Stimulated activated CD4-positive, alpha-beta T cell treated with anti-CD3 and anti-CD28 coated beads, Interleukin-4, amount 100 ng/mL, for 48 hours (primary cell): ENCODE measurements around the gene NUDT22.
A peak's percentile ranks its signal among the peaks of the same experiment; 100 is the strongest.

Experiments used
- DNase-seq, 2 donors: peaks; one replicate each; pipeline ENCODE4 v3.0.0-alpha.2; 2020; ENCODE audit warnings: low read depth in 2 of 2

NUDT22 gene

GRCh38 chr11:64254326-64254725 is 28.3 kb downstream of the NUDT22 start:
- DNase-seq, result no peak

GRCh38 chr11:64255135-64256128 is 29.4 kb downstream of the NUDT22 start:
- DNase-seq, result no peak

DNA sequence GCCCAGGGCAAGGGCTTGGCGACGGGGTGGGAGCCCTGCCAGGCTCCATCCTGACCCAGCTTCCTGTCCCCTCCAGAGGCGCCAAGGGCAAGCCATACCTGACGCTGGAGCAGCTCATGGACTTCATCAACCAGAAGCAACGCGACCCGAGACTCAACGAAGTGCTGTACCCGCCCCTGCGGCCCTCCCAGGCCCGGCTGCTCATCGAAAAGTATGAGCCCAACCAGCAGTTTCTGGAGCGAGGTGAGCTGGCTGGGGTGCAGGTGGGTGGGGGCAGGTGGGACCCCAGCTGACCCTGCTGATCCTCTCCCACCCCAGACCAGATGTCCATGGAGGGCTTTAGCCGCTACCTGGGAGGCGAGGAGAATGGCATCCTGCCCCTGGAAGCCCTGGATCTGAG is 30.2 kb downstream of the NUDT22 start:
- DNase-seq, result no peak

DNA sequence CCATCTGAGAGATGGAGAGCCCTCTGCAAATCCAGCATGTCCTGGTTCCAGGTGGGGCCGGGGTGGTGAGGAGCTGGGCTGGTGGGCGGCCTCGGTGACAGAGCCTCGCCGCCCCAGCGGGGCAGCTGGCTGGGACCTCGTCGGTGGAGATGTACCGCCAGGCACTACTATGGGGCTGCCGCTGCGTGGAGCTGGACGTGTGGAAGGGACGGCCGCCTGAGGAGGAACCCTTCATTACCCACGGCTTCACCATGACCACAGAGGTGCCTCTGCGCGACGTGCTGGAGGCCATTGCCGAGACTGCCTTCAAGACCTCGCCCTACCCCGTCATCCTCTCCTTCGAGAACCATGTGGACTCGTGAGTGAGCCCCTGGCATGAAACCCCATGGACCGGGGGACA is 32.3 kb downstream of the NUDT22 start:
- DNase-seq, result no peak

GRCh38 chr11:64258946-64259532 is 33.0 kb downstream of the NUDT22 start:
- DNase-seq, result no peak

DNA sequence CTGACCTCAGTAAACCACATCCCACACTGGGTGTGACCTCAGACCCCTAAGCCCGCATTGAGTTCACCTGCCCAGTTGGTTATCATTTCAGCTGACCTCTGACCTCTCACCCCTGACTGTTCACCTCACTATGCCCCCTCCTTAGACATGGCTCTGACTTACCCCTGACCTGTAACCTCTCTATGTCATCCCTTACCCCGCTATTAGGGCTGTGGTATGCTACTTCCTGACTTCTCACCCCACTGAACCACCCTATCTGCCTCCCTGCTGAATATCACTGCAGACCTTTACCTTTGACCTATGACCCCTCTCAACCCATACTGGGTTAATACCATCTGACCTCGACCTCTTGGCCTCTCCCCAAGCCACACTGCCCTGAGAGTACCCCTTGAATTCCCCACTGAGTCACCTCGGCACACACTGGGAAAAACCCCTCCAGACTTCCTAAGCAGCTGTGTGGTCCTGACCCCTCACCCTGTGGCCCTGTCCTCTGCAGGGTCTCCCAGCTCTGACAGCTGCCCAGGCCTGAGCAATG is 33.5 kb downstream of the NUDT22 start:
- no peak for DNase-seq

- no peak for DNase-seq
These were observed 34.2 kb downstream of the NUDT22 start for GRCh38 chr11:64260147-64260708.

DNA sequence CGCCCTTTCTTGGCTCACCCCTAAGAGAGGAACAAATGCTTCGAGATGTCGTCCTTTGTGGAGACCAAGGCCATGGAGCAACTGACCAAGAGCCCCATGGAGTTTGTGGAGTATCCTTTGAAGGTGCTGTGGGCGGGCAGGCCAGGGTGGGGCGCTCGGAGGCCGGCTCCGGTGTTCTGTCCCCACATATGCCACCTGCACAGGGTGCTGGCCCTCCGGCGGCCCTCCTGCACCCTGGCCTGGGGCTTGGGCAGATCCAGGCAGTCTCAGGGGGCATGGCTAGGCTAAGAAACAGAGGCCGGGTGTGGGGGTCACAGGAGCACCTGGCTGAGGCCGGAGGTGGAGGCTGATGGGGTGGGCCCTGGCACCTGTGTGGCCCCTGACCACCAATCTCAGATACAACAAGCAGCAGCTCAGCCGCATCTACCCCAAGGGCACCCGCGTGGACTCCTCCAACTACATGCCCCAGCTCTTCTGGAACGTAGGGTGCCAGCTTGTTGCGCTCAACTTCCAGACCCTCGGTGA is 35.5 kb downstream of the NUDT22 start:
- DNase-seq, result no peak

DNA sequence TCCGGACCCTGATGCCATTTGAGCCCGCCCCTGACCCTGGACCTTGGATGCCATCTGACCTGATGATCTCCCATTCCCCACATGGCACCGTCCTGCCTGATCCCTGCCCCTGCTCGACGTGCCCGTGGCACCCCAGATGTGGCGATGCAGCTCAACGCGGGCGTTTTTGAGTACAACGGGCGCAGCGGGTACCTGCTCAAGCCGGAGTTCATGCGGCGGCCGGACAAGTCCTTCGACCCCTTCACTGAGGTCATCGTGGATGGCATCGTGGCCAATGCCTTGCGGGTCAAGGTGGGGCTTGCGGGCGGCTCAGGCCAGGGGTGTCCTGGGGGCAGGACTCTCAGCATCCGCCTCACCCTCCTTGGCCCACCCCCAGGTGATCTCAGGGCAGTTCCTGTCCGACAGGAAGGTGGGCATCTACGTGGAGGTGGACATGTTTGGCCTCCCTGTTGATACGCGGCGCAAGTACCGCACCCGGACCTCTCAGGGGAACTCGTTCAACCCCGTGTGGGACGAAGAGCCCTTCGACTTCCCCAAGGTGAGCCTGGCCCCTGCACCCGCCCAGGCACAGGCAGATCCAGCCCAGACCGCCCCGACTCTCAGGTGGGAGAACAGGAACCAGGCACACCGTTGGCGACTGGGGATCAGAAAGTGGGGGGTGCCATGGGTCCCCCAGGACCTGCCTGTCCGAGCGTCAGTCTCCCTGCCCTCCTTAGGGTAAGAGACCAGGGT is 36.4 kb downstream of the NUDT22 start:
- DNase-seq, result no peak

- no peak for DNase-seq
These were observed 37.2 kb downstream of the NUDT22 start for GRCh38 chr11:64263021-64263946.

GRCh38 chr11:64263947-64264317 is 37.9 kb downstream of the NUDT22 start:
- DNase-seq, result no peak

- DNase-seq, result no peak
These were observed 38.3 kb downstream of the NUDT22 start for GRCh38 chr11:64264371-64264852.

GRCh38 chr11:64265176-64266160 is 39.4 kb downstream of the NUDT22 start:
- DNase-seq, result no peak

GRCh38 chr11:64266339-64266738 is 40.3 kb downstream of the NUDT22 start:
- DNase-seq, result no peak

DNA sequence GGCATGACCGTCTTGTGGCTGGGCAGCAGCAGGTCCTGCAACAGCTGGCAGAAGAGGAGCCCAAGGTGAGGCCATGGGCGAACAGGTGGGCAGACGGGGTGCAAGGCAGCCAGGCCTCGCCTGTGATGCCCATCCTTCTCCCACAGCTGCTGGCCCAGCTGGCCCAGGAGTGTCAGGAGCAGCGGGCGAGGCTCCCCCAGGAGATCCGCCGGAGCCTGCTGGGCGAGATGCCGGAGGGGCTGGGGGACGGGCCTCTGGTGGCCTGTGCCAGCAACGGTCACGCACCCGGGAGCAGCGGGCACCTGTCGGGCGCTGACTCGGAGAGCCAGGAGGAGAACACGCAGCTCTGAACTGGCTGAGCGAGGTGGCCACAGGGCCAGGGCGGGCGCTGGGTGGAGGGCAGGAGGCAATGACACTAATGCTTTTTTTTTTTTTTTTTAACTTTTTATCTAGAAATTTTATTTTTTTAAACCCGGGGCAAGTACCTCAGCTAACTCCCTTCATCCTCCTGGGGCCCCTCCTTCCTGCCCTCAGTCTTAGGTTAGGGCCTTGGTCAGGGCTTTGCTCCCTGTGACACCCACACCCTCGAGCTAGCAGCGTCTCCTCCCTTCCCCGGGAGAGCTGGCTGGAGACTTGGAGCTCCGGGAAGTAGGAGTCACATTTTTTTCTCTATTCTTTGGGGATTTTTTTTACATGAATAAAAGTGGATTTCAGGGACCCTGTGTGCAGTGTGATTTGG is 41.3 kb downstream of the NUDT22 start:
- DNase-seq, result no peak

- DNase-seq, result no peak
These were observed 42.2 kb downstream of the NUDT22 start for GRCh38 chr11:64268025-64268892.

GRCh38 chr11:64268893-64269539 is 42.9 kb downstream of the NUDT22 start:
- peak; percentile 39 to 55 for DNase-seq
